ENCODE results near the gene FNIP2.
"Not testable (repeated sequence)": the region's sequence is repeated elsewhere in the genome, so short reads cannot be mapped to it uniquely, and the experiment has no call there.

- TF ChIP-seq CTCF (conservative IDR thresholded peaks at IDR 0.05; ENCODE audit: low read length); EZH2phosphoT487 (IDR thresholded peaks at IDR 0.05; ENCODE audit: borderline replicate concordance): not testable (repeated sequence)
Measured at GRCh38 chr4:158896577-158897238, 127.9 kb downstream of the FNIP2 start.
